Transverse colon (tissue), 4 donors: ENCODE measurements around the gene GLO1. TPM values are rescaled to one million over a fixed set of nuclear protein-coding genes. Genes with fewer than 3 reads are reported as not detected.

Experiments used
- DNase-seq: peaks from one replicate; pipeline ENCODE4 v3.0.0-alpha.2; 2019
- H3K27ac ChIP-seq, 4 donors: fragments of 200-600 bp; sonication (generic); 2 replicates each; pipeline ENCODE4 v1.5.1; 2016 to 2018; ENCODE audit warnings: inconsistent platforms in 4 of 4
- H3K27me3 ChIP-seq: fragments of 200-600 bp; sonication (generic); 2 replicates; pipeline ENCODE4 v1.5.1; 2017; ENCODE audit warnings: inconsistent platforms
- H3K36me3 ChIP-seq, 4 donors: fragments of 200-600 bp; sonication (generic); 2 replicates each; pipeline ENCODE4 v1.5.1; 2017 to 2019; ENCODE audit warnings: inconsistent platforms in 4 of 4
- H3K4me1 ChIP-seq, 4 donors: fragments of 200-600 bp; sonication (generic); 2 replicates each; pipeline ENCODE4 v1.5.1; 2017 to 2020; ENCODE audit warnings: inconsistent platforms in 4 of 4
- H3K4me3 ChIP-seq, 4 donors: fragments of 200-600 bp; sonication (generic); 1 replicate in 1 of 4; 2 replicates in 3 of 4; pipeline versions ENCODE4 v1.5.1 to v1.6.1; 2017 to 2019; ENCODE audit warnings: inconsistent platforms in 4 of 4
- H3K9me3 ChIP-seq, 2 donors: fragments of 200-600 bp; sonication (generic); 2 replicates each; pipeline ENCODE4 v1.5.1; 2017 to 2019; ENCODE audit warnings: inconsistent platforms in 2 of 2
- EP300 ChIP-seq: sonication (generic); formaldehyde crosslinking; IDR thresholded peaks from one replicate; pipeline ENCODE4 v1.6.1; 2017; ENCODE audit warnings: antibody characterized with exemption, low read depth
- POLR2A ChIP-seq: fragments of 450-650 bp; IDR thresholded peaks from one replicate; pipeline ENCODE4 v1.6.1; 2016; ENCODE audit warnings: antibody characterized with exemption, mild to moderate bottlenecking, moderate library complexity
- POLR2AphosphoS5 ChIP-seq, 3 donors: sonication (generic); formaldehyde crosslinking; IDR thresholded peaks; one replicate each; pipeline ENCODE4 v1.6.1; 2016; ENCODE audit warnings: antibody characterized with exemption in 3 of 3
- WGBS, 2 donors: methylation state at CpG; one replicate each; pipeline ENCODE4 v1.1.5; 2018; ENCODE audit warnings: low coverage in 1 of 2; 5-methylcytosine and 5-hydroxymethylcytosine counted together
- in situ Hi-C, 4 donors: fragments of 200-750 bp; cut with MboI; loops; one replicate each; pipeline versions ENCODE4 v1.15.0 to v1.15.1; 2017; ENCODE audit warnings: low sequenced_read_pairs in 3 of 4, low pct_ligation_motif_present in 1 of 4, low pct_unique_long_range_greater_than_20kb in 1 of 4
- intact Hi-C: fragments of 100-400 bp; cut with DNase I; formaldehyde crosslinking; loops from one replicate; pipeline ENCODE4 v1.15.1; 2023; ENCODE audit warnings: low total_unique reads
- total RNA-seq, 4 donors: library from RNA; depleted of rRNA; stranded (reverse); fragments of >200 nt; gene quantifications; one replicate each; pipeline ENCODE4 v1.1.0, GENCODE V29; 2016
- TF ChIP-seq, protein P1 (sequence below), 5 experiments: fragments of 200-600 bp in 3 of 5; fragments of 450-650 bp in 2 of 5; sonication (generic) in 3 of 5; IDR thresholded peaks; 1 replicate in 2 of 5; 2 replicates in 3 of 5; pipeline ENCODE4 v1.5.1; 2016 to 2017; ENCODE audit warnings: antibody characterized with exemption in 5 of 5, inconsistent platforms in 3 of 5, mild to moderate bottlenecking in 2 of 5, moderate library complexity in 1 of 5

GLO1 gene
- total RNA-seq, 4 donors from 2014 or later: 15.3 to 56.1 (median 36.6) TPM

DNA sequence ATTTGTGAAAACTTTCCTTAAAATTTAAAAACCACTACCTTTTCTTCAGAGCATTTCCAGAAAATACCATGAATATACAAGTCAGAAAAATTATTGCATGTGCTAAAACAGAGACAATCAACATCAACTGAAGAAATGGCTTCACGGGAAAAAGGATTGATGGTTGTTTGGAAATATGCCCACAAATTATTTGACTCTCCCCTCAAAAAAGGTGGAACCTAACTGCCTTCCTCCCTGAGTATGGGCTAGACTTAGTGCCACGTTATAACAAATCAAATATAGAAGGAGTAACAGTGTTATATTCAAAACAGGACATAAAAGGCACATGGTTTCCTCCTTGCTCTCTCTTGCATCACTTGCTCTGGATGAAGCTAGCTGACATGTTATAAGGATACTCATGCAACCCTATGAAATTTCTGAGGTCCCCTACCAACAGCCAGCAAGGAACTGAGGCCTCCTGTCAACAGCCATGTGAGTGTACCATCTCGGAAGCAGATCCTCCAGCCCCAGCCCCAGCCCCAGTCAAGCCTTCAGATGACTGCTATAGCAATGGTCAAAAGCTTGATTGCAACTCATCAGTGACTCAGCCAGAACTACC lies 71.7 kb downstream of the GLO1 start:
- peaks cover 0 to 24% (median 3%) of the 10 kb centered on the region in 4 donors for H3K4me1 ChIP-seq
- no peak overlapping the region for H3K27ac ChIP-seq
- no peaks in the 10 kb centered on the region for H3K9me3 ChIP-seq
- no peak for DNase-seq
- WGBS, 2 donors: 84 to 100% methylated on average over 2 to 3 of the region's 3 CpGs
- H3K36me3 ChIP-seq: no peaks in the 10 kb centered on the region
- intact Hi-C loops (no loop called here), in situ Hi-C loops (no loop called here)
- TF ChIP-seq, protein P1, sequence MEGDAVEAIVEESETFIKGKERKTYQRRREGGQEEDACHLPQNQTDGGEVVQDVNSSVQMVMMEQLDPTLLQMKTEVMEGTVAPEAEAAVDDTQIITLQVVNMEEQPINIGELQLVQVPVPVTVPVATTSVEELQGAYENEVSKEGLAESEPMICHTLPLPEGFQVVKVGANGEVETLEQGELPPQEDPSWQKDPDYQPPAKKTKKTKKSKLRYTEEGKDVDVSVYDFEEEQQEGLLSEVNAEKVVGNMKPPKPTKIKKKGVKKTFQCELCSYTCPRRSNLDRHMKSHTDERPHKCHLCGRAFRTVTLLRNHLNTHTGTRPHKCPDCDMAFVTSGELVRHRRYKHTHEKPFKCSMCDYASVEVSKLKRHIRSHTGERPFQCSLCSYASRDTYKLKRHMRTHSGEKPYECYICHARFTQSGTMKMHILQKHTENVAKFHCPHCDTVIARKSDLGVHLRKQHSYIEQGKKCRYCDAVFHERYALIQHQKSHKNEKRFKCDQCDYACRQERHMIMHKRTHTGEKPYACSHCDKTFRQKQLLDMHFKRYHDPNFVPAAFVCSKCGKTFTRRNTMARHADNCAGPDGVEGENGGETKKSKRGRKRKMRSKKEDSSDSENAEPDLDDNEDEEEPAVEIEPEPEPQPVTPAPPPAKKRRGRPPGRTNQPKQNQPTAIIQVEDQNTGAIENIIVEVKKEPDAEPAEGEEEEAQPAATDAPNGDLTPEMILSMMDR (IDR thresholded peaks at IDR 0.05): no peak
- TF ChIP-seq EP300 (no peak), POLR2A (no peak), POLR2AphosphoS5 (IDR thresholded peaks at IDR 0.05) (no peak)
- no peak overlapping the region for H3K4me3 ChIP-seq
- H3K27me3 ChIP-seq: no peaks in the 10 kb centered on the region

Other genes starting within 250 kb of the GLO1 start
- gene BTBD9, start 63.2 kb downstream of the GLO1 start, total RNA-seq: 10 to 100 TPM in 3 of 4 donors, 1 to 10 TPM in 1; 8.6 to 34.1 (median 30.8) TPM
- gene DNAH8, start 12.2 kb upstream of the GLO1 start, total RNA-seq: under 1 TPM in 1 of 4 donors, not detected in 3; 0.16 TPM